ENCODE data around the gene RTRAF.
A peak's percentile ranks its signal among the peaks of the same experiment; 100 is the strongest.

The RTRAF gene

GRCh38 chr14:51996148-51996746, 6.9 kb downstream of the RTRAF start:
- peak; percentile 42 for DNase-seq

GRCh38 chr14:51998348-51998747, 9.0 kb downstream of the RTRAF start:
- DNase-seq = no peak

GRCh38 chr14:51999084-51999483, 9.7 kb downstream of the RTRAF start:
- no peak for DNase-seq

GRCh38 chr14:52000019-52000582, 10.8 kb downstream of the RTRAF start:
- no peak for DNase-seq

GRCh38 chr14:52000696-52001095, 11.3 kb downstream of the RTRAF start:
- no peak for DNase-seq

- DNase-seq = no peak
Observed at GRCh38 chr14:52002542-52002941, 13.2 kb downstream of the RTRAF start.

GRCh38 chr14:52003324-52003723, 14.0 kb downstream of the RTRAF start:
- no peak for DNase-seq

GRCh38 chr14:52005625-52006024, 16.3 kb downstream of the RTRAF start:
- no peak for DNase-seq

GRCh38 chr14:52006361-52006760, 17.0 kb downstream of the RTRAF start:
- DNase-seq = no peak

- DNase-seq = no peak
Observed at GRCh38 chr14:52007211-52007610, 17.9 kb downstream of the RTRAF start.

- no peak for DNase-seq
Observed at GRCh38 chr14:52007637-52008036, 18.3 kb downstream of the RTRAF start.

GRCh38 chr14:52008136-52008535, 18.8 kb downstream of the RTRAF start:
- no peak for DNase-seq

- no peak for DNase-seq
Observed at GRCh38 chr14:52010173-52010693, 20.9 kb downstream of the RTRAF start.

- DNase-seq = no peak
Observed at GRCh38 chr14:52011523-52011922, 22.2 kb downstream of the RTRAF start.

- DNase-seq = no peak
Observed at GRCh38 chr14:52012635-52013034, 23.3 kb downstream of the RTRAF start.

- no peak for DNase-seq
Observed at GRCh38 chr14:52013984-52014600, 24.7 kb downstream of the RTRAF start.

GRCh38 chr14:52014601-52015267, 25.4 kb downstream of the RTRAF start:
- DNase-seq = no peak

- DNase-seq = no peak
Observed at GRCh38 chr14:52015411-52016030, 26.2 kb downstream of the RTRAF start.

- DNase-seq = no peak
Observed at GRCh38 chr14:52018252-52018651, 28.9 kb downstream of the RTRAF start.

GRCh38 chr14:52018970-52019369, 29.6 kb downstream of the RTRAF start:
- DNase-seq = no peak

- no peak for DNase-seq
Observed at GRCh38 chr14:52020161-52020714, 30.9 kb downstream of the RTRAF start.

GRCh38 chr14:52020866-52021717, 31.7 kb downstream of the RTRAF start:
- no peak for DNase-seq

All from NCI-H1694 treated with DMSO at 0.1 percent for 48 hours (cell line).